ENCODE results near the gene DEFB123. TPM values are rescaled to one million over a fixed set of nuclear protein-coding genes. Genes with fewer than 3 reads are reported as not detected.

The DEFB123 gene
- total RNA-seq, 4 donors from 2014 or later: not detected

DNA sequence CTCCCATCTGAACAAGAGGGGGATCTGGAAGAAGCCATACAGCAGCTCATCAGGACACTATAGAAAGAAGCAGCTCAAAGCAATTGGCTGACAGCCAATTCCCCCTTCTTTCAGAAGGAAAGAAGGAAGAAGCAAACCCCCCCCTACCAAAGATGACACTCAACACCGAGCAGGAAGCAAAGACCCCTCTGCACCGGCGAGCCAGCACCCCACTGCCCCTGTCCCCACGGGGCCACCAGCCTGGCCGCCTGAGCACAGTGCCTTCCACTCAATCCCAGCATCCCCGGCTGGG, 35.8 kb downstream of the DEFB123 start:
- 60 to 71% methylated on average over 6 of the region's 6 CpGs for WGBS, 2 donors
- H3K4me3 ChIP-seq (ENCODE audit: low read depth, poor library complexity, severe bottlenecking): no peak overlapping the region
- DNase-seq (ENCODE audit: low spot score in 2 of 2): no peak
- intact Hi-C loops (cut with DNase I; ENCODE audit: low total_unique reads): no loop called here
- TF ChIP-seq, protein P1, sequence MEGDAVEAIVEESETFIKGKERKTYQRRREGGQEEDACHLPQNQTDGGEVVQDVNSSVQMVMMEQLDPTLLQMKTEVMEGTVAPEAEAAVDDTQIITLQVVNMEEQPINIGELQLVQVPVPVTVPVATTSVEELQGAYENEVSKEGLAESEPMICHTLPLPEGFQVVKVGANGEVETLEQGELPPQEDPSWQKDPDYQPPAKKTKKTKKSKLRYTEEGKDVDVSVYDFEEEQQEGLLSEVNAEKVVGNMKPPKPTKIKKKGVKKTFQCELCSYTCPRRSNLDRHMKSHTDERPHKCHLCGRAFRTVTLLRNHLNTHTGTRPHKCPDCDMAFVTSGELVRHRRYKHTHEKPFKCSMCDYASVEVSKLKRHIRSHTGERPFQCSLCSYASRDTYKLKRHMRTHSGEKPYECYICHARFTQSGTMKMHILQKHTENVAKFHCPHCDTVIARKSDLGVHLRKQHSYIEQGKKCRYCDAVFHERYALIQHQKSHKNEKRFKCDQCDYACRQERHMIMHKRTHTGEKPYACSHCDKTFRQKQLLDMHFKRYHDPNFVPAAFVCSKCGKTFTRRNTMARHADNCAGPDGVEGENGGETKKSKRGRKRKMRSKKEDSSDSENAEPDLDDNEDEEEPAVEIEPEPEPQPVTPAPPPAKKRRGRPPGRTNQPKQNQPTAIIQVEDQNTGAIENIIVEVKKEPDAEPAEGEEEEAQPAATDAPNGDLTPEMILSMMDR (IDR thresholded peaks at IDR 0.05): no peak
- no peak for TF ChIP-seq POLR2A (IDR thresholded peaks at IDR 0.05)

DNA sequence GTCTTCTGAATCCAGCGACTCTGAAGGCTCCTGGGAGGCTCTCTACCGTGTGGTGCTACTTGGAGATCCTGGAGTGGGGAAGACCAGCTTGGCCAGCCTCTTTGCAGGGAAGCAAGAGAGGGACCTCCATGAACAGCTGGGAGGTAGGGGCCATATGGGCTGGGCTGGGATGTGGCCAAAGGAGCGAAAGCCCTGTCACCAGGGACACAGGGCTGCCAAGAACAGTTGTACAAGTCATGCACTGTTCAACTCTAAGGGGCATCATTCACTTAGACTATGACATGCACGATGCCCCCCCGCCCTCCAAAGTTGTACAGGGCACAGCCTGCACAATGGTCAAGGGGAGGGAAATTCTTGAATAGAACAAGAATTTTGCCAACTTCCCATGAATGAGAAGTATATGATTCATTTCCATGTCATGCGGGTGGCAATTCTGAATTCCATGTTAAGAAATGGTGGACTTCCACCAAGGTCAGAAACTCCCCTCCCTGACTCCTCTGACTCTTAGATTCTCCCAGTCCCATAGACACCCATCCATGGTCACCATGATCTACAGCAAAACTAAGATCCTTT, 36.3 kb downstream of the DEFB123 start:
- H3K4me3 ChIP-seq (ENCODE audit: low read depth, poor library complexity, severe bottlenecking): no peak overlapping the region
- TF ChIP-seq POLR2A (IDR thresholded peaks at IDR 0.05): no peak
- TF ChIP-seq, protein P1 (IDR thresholded peaks at IDR 0.05): no peak
- WGBS, 2 donors: 67 to 80% methylated on average over 6 of the region's 6 CpGs
- DNase-seq (ENCODE audit: low spot score in 2 of 2): no peak
- intact Hi-C loops (cut with DNase I; ENCODE audit: low total_unique reads): no loop called here

DNA sequence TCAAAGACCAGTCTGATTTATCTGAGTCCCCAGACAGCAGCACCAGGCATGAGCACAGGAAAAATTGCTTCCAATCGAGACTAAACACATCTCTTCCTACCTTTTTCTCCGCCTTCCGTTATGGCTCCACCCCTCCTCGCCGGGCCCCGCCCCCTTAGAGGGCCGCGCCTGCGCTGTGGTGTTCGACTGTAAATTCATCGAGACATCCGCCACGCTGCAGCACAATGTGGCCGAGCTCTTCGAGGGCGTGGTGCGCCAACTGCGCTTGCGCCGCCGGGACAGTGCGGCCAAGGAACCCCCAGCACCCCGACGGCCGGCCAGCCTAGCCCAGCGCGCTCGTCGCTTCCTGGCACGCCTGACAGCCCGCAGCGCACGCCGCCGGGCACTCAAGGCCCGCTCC, 43.6 kb downstream of the DEFB123 start:
- TF ChIP-seq, protein P1 (IDR thresholded peaks at IDR 0.05): no peak
- TF ChIP-seq POLR2A (IDR thresholded peaks at IDR 0.05): no peak
- DNase-seq (ENCODE audit: low spot score in 2 of 2): peak in 1 of 2 donors; percentile 88
- WGBS, 2 donors: 23 to 47% methylated on average over 18 to 28 of the region's 36 CpGs
- intact Hi-C loops (cut with DNase I; ENCODE audit: low total_unique reads): no loop called here
- H3K4me3 ChIP-seq (ENCODE audit: low read depth, poor library complexity, severe bottlenecking): no peak overlapping the region

DNA sequence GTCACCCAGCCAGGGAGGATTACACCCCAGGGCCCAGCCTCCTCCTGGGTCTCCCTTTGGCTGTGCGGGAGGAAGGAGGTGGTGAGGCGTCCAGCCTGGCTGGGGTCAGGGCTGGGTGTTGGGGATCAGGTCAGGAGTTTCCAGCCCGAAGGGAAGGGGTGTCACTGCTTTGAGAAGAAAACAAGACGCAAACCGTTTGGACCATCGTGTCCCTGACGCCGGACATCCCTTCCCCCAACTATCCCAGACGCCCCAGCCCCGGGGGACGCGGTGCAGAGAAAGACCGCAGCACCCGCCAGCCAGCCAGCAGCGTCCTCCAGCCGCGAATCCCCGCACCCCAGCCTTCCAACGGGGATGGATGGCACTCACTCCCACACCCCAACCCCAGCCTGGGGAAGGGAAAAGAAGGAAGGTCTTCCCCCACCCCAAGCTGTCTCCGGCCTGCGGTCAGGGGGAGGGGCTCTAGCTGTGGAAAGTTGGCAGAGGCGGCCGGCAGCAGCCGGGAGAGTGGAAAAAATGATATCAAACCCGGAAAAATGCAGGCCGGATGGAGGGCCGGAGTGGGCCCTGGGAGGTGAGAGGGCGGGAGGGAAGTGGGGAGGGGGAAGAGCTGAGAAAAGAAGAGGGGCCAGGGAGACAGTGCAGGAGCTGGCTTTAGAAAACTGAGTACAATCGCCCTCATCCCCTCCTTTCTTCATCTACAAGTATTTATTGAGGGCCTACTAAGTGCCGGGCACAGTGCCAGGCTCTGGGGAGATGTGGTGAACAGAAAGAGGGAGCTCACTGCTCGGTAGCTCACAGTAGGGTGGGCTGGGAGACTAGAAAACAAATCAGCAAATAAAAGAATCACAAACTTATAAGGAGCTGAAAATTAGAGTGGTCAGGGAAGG, 45.3 kb downstream of the DEFB123 start:
- peak; percentile 41 to 92 for DNase-seq (ENCODE audit: low spot score in 2 of 2)
- no peak overlapping the region for H3K4me3 ChIP-seq (ENCODE audit: low read depth, poor library complexity, severe bottlenecking)
- WGBS, 2 donors: 8 to 11% methylated on average over 28 to 31 of the region's 31 CpGs
- TF ChIP-seq, protein P1 (IDR thresholded peaks at IDR 0.05): no peak
- TF ChIP-seq POLR2A (IDR thresholded peaks at IDR 0.05): no peak
- intact Hi-C loops (cut with DNase I; ENCODE audit: low total_unique reads): no loop called here

DNA sequence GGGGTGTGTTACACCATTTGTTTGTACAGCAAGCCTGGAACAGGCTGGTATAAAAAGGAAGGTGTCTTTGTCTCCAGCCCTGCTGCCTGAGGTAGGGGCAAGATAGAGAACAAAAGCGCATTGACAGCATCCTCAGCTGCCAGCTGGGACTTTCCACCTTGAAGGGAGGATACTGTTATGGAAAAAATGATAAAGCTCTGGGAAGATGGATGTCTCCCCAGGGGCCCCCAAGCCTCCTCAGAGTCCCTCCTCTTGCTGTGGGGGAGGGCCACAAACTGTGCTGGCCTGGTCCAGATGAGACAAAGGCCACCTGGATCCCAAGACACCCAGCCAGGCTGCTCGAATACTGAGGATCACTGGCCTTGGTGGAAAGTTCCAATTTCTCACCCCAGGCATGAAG, 47.7 kb downstream of the DEFB123 start:
- no peak overlapping the region for H3K4me3 ChIP-seq (ENCODE audit: low read depth, poor library complexity, severe bottlenecking)
- TF ChIP-seq, protein P1 (IDR thresholded peaks at IDR 0.05): no peak
- no peak for TF ChIP-seq POLR2A (IDR thresholded peaks at IDR 0.05)
- no peak for DNase-seq (ENCODE audit: low spot score in 2 of 2)
- WGBS, 2 donors: 66 to 69% methylated on average over 1 to 2 of the region's 2 CpGs
- intact Hi-C loops (cut with DNase I; ENCODE audit: low total_unique reads): no loop called here

All from lower leg skin (tissue), 4 donors.